ENCODE measurements around the gene TP53INP2.

Gene TP53INP2

GRCh38 chr20:34710861-34711574 is 6.9 kb downstream of the TP53INP2 start:
- H3K27ac ChIP-seq (ENCODE audit: low read depth, low read length, poor library complexity, severe bottlenecking): no peak overlapping the region
- H3K4me2 ChIP-seq (ENCODE audit: low read length): peak overlapping the region; percentile 86; the same call in 1 of the 2 replicates
- no peaks in the 10 kb centered on the region for H3F3A ChIP-seq (ENCODE audit: insufficient read depth, low read length)
- H3K79me2 ChIP-seq (ENCODE audit: insufficient read depth, low read length): no peaks in the 10 kb centered on the region
- H4K20me1 ChIP-seq (ENCODE audit: insufficient read depth, low read length): no peaks in the 10 kb centered on the region
- H2AFZ ChIP-seq (ENCODE audit: low read length): no peak overlapping the region
- H3K9me3 ChIP-seq (ENCODE audit: low read length): no peaks in the 10 kb centered on the region
- no peak overlapping the region for H3K4me3 ChIP-seq (ENCODE audit: low read depth, low read length, poor library complexity, severe bottlenecking)
- peaks cover 11% of the 10 kb centered on the region; the same call in 1 of the 2 replicates for H3K36me3 ChIP-seq (ENCODE audit: insufficient read depth, low read length)
- H3K9ac ChIP-seq (ENCODE audit: low read length): no peak overlapping the region; the same call in 1 of the 2 replicates
- TF ChIP-seq CTCF (IDR thresholded peaks at IDR 0.05; ENCODE audit: low read length): no peak
- H3K27me3 ChIP-seq (ENCODE audit: insufficient read depth, low read length): no peaks in the 10 kb centered on the region
- no peaks in the 10 kb centered on the region for H3K9me2 ChIP-seq (ENCODE audit: low read depth, low read length)
- peaks cover 12% of the 10 kb centered on the region for H3K4me1 ChIP-seq (ENCODE audit: insufficient read depth, low read length, severe bottlenecking)

GRCh38 chr20:34711813-34712430 is 7.8 kb downstream of the TP53INP2 start:
- H3K9ac ChIP-seq (ENCODE audit: low read length): no peak overlapping the region
- H3K27me3 ChIP-seq (ENCODE audit: insufficient read depth, low read length): no peaks in the 10 kb centered on the region
- no peaks in the 10 kb centered on the region for H4K20me1 ChIP-seq (ENCODE audit: insufficient read depth, low read length)
- TF ChIP-seq EZH2 (IDR thresholded peaks at IDR 0.05; ENCODE audit: borderline replicate concordance, low read length) (no peak), CTCF (IDR thresholded peaks at IDR 0.05; ENCODE audit: low read length) (no peak)
- H3K9me2 ChIP-seq (ENCODE audit: low read depth, low read length): no peaks in the 10 kb centered on the region
- H3K79me2 ChIP-seq (ENCODE audit: insufficient read depth, low read length): no peaks in the 10 kb centered on the region
- H3K4me1 ChIP-seq (ENCODE audit: insufficient read depth, low read length, severe bottlenecking): peaks cover 12% of the 10 kb centered on the region
- H3F3A ChIP-seq (ENCODE audit: insufficient read depth, low read length): no peaks in the 10 kb centered on the region
- H3K9me3 ChIP-seq (ENCODE audit: low read length): no peaks in the 10 kb centered on the region
- H3K36me3 ChIP-seq (ENCODE audit: insufficient read depth, low read length): peaks cover 11% of the 10 kb centered on the region; the same call in 1 of the 2 replicates
- no peak overlapping the region for H3K4me2 ChIP-seq (ENCODE audit: low read length)
- H3K27ac ChIP-seq (ENCODE audit: low read depth, low read length, poor library complexity, severe bottlenecking): no peak overlapping the region
- no peak overlapping the region for H3K4me3 ChIP-seq (ENCODE audit: low read depth, low read length, poor library complexity, severe bottlenecking)
- no peak overlapping the region for H2AFZ ChIP-seq (ENCODE audit: low read length)

- no peak overlapping the region for H3K4me2 ChIP-seq (ENCODE audit: low read length)
- H3K36me3 ChIP-seq (ENCODE audit: insufficient read depth, low read length): peaks cover 13% of the 10 kb centered on the region; the same call in 1 of the 2 replicates
- H3K4me1 ChIP-seq (ENCODE audit: insufficient read depth, low read length, severe bottlenecking): peaks cover 12% of the 10 kb centered on the region
- H3K27me3 ChIP-seq (ENCODE audit: insufficient read depth, low read length): no peaks in the 10 kb centered on the region
- H3K27ac ChIP-seq (ENCODE audit: low read depth, low read length, poor library complexity, severe bottlenecking): no peak overlapping the region
- H3K9me2 ChIP-seq (ENCODE audit: low read depth, low read length): no peaks in the 10 kb centered on the region
- no peaks in the 10 kb centered on the region for H3F3A ChIP-seq (ENCODE audit: insufficient read depth, low read length)
- H4K20me1 ChIP-seq (ENCODE audit: insufficient read depth, low read length): no peaks in the 10 kb centered on the region
- no peaks in the 10 kb centered on the region for H3K9me3 ChIP-seq (ENCODE audit: low read length)
- no peak overlapping the region for H3K9ac ChIP-seq (ENCODE audit: low read length)
- no peak overlapping the region for H2AFZ ChIP-seq (ENCODE audit: low read length)
- TF ChIP-seq CTCF (IDR thresholded peaks at IDR 0.05; ENCODE audit: low read length): no peak
- TF ChIP-seq EZH2 (IDR thresholded peaks at IDR 0.05; ENCODE audit: borderline replicate concordance, low read length): no peak
- no peak overlapping the region for H3K4me3 ChIP-seq (ENCODE audit: low read depth, low read length, poor library complexity, severe bottlenecking)
- H3K79me2 ChIP-seq (ENCODE audit: insufficient read depth, low read length): no peaks in the 10 kb centered on the region
Observed at GRCh38 chr20:34712525-34713192, 8.5 kb downstream of the TP53INP2 start.

Data from OCI-LY1 (cell line).